Measurements from ENCODE around the gene C11orf16.

DNA sequence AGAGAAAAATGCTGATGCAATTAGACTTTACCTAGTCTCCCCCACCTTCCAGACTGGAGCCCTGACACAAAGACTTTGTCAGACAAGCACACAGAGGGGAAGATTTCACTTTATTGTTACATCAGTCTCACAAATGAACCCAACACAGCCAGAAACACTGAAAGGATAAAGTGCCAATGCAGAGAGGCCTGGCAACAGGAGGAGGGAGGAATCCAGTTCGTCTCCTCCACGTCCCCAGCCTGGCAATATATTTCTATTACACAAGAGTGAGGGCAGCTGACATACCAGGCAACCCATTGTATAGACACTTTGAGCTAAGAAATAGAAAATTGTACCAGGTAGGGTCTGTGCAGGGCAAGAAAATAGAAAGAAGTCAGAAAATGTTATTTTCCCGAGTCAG, 47.7 kb upstream of the C11orf16 start:
- TF ChIP-seq, protein P1, sequence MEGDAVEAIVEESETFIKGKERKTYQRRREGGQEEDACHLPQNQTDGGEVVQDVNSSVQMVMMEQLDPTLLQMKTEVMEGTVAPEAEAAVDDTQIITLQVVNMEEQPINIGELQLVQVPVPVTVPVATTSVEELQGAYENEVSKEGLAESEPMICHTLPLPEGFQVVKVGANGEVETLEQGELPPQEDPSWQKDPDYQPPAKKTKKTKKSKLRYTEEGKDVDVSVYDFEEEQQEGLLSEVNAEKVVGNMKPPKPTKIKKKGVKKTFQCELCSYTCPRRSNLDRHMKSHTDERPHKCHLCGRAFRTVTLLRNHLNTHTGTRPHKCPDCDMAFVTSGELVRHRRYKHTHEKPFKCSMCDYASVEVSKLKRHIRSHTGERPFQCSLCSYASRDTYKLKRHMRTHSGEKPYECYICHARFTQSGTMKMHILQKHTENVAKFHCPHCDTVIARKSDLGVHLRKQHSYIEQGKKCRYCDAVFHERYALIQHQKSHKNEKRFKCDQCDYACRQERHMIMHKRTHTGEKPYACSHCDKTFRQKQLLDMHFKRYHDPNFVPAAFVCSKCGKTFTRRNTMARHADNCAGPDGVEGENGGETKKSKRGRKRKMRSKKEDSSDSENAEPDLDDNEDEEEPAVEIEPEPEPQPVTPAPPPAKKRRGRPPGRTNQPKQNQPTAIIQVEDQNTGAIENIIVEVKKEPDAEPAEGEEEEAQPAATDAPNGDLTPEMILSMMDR (IDR thresholded peaks at IDR 0.05): no peak
- TF ChIP-seq ZFX (IDR thresholded peaks at IDR 0.05; ENCODE audit: borderline replicate concordance): no peak

All from 22Rv1 (cell line).